A549 (cell line): ENCODE measurements around the gene CEP89.

ENCODE experiments used
- CBX8 ChIP-seq: fragments of 200-600 bp; sonication (generic); IDR thresholded peaks from 2 replicates; pipeline ENCODE4 v1.6.1; 2016
- CEBPB ChIP-seq, 2 experiments: fragments of >200 bp in 1 of 2; sonication (Bioruptor Twin) in 1 of 2; formaldehyde crosslinking in 1 of 2; IDR thresholded peaks; 2 replicates each; pipeline ENCODE4 v1.6.1; 2012 to 2016
- GATA3 ChIP-seq: IDR thresholded peaks from 2 replicates; pipeline ENCODE4 v1.6.1; 2012; ENCODE audit warnings: borderline replicate concordance
- POLR2A ChIP-seq: IDR thresholded peaks from 2 replicates; pipeline ENCODE4 v1.6.1; 2012; ENCODE audit warnings: mild to moderate bottlenecking, low read length
- RAD21 ChIP-seq, 2 experiments: fragments of >200 bp in 1 of 2; sonication (Bioruptor Twin) in 1 of 2; formaldehyde crosslinking in 1 of 2; IDR thresholded peaks in 1 of 2; conservative IDR thresholded peaks in 1 of 2; 2 replicates in 1 of 2; 3 replicates in 1 of 2; pipeline ENCODE4 v1.6.1; 2012 to 2018; ENCODE audit warnings: inconsistent platforms in 1 of 2
- TF ChIP-seq, protein P1 (sequence below): fragments of >200 bp; sonication (Bioruptor Twin); formaldehyde crosslinking; IDR thresholded peaks from 3 replicates; pipeline ENCODE4 v1.5.1; 2016

DNA sequence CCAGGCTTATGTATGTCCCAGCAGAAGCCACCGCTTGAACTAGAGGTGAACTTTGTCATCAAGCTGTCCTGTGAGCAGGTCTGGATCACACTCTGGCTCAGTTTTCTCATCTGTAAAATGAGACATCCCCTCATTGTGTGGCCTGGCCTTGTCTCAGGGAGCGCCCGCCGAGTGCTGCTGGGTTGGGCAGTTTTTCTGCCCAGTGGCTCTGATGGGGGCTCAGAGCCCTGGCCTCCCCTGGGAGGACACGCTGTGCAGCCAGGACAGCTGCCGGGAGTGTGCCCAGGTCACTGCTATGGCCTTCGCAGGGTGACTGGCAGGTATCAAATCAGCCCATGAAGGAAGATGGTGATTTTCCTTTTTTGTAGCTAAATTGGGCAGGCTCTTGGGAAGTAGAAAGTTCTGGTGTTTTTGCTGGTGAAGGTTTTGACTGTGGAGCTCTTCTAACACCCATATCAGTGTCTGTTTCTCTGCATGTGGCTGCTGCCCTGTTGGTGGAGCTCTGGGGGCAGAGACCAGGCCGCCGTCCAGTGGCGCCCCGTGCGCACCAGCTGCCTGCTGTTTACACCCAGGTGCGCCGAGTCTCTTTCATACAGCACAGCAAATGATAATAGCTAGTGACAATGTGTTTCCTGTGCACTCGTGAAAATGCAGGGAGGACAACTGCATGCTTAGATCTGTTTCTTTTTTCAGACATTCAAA is 143.0 kb downstream of the CEP89 start:
- TF ChIP-seq RAD21 (conservative IDR thresholded peaks at IDR 0.05 in 1 of 2, IDR thresholded peaks at IDR 0.05 in 1 of 2) (no peak), CEBPB (IDR thresholded peaks at IDR 0.05) (no peak), CBX8 (no peak), GATA3 (no peak), POLR2A (no peak)
- TF ChIP-seq, protein P1, sequence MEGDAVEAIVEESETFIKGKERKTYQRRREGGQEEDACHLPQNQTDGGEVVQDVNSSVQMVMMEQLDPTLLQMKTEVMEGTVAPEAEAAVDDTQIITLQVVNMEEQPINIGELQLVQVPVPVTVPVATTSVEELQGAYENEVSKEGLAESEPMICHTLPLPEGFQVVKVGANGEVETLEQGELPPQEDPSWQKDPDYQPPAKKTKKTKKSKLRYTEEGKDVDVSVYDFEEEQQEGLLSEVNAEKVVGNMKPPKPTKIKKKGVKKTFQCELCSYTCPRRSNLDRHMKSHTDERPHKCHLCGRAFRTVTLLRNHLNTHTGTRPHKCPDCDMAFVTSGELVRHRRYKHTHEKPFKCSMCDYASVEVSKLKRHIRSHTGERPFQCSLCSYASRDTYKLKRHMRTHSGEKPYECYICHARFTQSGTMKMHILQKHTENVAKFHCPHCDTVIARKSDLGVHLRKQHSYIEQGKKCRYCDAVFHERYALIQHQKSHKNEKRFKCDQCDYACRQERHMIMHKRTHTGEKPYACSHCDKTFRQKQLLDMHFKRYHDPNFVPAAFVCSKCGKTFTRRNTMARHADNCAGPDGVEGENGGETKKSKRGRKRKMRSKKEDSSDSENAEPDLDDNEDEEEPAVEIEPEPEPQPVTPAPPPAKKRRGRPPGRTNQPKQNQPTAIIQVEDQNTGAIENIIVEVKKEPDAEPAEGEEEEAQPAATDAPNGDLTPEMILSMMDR = no peak
